Effector CD4-positive, alpha-beta T cell (primary cell): Measurements from ENCODE around the gene DUSP9.
A peak's percentile ranks its signal among the peaks of the same experiment; 100 is the strongest.

Experiments used
- DNase-seq: peaks from one replicate; pipeline ENCODE4 v3.0.0-alpha.2; 2020

Gene DUSP9

DNA sequence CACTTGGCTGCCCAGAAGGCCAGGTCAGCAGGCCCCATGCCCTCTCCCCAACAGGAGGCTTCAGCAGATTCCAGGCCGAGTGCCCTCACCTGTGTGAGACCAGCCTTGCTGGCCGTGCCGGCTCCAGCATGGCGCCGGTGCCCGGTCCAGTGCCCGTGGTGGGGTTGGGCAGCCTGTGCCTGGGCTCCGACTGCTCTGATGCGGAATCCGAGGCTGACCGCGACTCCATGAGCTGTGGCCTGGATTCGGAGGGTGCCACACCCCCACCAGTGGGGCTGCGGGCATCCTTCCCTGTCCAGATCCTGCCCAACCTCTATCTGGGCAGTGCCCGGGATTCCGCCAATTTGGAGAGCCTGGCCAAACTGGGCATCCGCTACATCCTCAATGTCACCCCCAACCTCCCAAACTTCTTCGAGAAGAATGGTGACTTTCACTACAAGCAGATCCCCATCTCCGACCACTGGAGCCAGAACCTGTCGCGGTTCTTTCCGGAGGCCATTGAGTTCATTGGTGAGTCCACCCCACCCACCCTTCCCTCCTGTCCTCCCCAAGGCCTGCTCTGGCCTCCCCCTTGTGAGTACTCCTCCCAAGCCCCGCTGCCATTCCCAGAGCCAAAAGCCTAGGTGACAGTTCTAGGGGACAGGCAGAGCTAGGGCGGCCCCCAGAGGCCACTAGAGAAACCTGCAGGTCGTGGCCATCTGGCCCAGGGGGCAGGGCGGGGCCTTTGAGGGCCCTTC lies 2.3 kb downstream of the DUSP9 start:
- DNase-seq, result no peak

GRCh38 chrX:153649915-153650782 lies 3.1 kb downstream of the DUSP9 start:
- no peak for DNase-seq

- no peak for DNase-seq
These were observed 4.0 kb downstream of the DUSP9 start for GRCh38 chrX:153650959-153651358.

DNA sequence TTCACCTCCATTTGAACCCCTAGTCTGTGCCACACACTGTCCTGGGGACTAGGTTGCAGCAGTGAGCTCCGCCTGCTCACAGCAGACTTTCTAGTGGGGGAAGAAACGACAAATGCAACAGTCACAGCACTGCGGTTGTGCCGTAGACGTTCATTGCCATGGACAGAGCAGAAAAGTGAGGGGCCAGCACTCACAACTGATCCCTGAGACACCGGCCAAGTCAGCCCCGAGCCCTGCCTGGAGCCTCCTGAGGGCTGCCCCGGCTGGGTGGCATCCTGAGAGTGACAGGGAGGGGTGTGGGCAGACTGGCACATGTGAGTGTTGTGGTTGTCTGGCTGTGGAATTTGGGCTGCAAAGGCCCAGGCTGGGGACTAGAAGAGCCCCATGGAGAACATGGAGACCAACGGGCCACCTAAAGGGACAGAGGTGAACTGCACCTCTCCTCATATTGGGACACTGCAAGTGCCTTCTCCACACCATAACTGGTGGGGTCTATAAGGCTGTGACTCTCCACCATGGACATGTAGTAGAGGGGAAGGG lies 4.6 kb downstream of the DUSP9 start:
- no peak for DNase-seq

GRCh38 chrX:153653556-153653955 lies 6.6 kb downstream of the DUSP9 start:
- no peak for DNase-seq

DNA sequence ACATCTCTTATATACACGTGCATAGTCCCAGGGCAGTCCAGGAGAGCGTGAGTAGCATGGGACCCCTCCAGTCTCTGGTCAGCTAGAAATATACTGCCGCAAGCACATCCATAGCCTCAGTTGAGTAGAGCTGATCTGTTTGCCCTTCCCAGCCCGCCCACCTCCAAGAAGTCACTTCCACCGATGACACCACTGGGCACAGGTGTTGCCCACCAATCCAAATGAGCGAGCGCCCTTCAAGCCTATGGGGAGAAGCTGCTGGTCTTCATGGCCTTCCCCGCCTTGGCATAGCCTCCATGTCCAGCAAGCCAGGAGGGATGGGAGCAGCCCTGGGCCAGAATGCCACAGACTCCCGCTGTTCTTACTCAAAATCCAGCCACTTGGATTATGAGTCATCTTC lies 10.2 kb downstream of the DUSP9 start:
- no peak for DNase-seq

DNA sequence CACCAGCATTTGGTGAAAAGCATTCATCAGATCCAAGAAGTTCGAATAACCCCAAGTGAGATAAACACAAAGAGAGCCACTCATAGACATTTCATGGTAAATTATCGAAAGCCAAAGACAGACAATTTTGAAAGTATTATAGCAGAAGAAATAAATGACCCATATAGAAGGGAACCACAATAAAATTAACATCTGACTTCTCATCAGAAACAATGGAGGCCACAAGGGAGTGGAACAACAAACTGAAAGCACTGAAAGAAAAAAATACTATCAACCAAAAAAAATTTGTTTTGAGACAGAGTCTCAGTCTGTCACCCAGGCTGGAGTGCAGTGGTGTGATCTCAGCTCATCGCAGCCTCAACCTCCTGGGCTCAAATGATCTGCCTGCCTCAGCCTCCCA lies 12.3 kb downstream of the DUSP9 start:
- DNase-seq, result no peak

DNA sequence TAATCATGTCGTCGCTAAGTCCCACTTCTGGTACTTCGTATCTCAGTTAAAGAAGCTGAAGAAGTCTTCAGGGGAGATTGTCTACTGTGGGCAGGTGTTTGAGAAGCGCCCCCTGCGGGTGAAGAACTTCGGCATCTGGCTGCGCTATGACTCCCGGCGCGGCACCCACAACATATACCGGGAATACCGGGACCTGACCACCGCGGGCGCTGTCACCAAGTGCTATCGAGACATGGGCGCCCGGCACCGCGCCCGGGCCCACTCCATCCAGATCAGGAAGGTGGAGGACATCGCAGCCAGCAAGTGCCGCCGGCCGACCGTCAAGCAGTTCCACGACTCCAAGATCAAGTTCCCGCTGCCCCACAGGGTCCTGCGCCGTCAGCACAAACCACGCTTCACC lies 15.3 kb downstream of the DUSP9 start:
- DNase-seq, result peak; percentile 46

DNA sequence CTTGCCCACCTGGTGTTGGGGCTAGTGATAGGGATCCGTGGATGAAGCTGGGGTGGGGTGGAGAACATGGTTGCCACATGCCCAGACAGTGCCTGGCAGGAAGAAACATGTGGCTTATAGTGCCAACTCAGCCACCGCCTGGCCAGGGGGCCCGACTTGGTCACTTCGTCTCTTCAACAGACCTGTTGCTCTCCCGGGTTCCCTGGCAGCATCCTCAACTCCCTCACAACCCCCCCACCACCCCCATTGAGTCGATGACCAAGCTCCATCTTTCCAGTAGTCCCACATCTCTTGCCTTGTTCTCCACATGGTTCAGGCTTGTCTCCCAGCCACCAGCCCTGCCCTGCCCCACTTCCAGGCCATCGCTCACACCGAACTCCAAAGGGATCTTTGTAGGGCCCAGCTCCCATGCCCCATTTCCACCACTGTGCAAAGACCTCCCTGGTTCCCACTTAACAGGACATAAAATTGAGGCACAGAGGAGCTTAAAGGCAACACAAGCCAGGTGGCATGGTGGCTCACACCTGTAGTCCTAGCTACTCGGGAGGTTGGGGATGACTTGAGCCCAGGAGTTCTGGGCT lies 18.8 kb downstream of the DUSP9 start:
- DNase-seq, result no peak

DNA sequence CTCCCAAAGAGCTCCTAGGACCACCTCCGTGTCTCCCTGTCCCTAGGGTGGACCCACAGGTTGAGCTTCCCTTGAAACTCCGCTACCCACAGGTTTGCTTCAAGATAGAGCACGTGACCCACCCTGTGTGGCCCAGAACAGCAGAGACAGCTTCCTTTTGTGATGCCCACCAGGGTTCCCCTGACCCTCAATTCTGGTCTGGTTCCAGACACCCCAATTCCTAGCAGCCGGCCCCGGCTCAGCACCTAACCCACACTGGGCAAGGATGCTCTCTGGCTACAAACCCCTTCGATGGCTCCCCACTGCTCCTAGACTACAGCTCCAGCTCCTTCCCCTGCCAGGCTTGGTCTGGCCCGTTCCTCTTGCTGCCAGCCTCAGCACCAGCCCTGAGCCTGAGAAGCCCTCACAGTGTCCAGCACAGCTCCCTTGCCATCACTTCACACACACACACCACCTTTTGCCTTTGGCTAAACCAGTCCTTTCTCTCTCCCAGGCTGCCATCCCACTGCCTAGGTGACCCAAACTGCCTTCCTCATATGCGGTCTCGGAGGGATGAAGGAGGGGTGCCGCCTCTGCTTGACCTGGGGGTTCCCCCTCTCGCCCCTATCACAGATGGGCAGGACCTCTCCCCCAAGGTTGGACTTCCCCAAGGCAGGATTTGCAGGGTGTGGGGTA lies 20.4 kb downstream of the DUSP9 start:
- DNase-seq, result no peak

- peak; percentile 69 for DNase-seq
These were observed 21.0 kb downstream of the DUSP9 start for GRCh38 chrX:153667956-153668396.

GRCh38 chrX:153668423-153669173 lies 21.6 kb downstream of the DUSP9 start:
- no peak for DNase-seq

- DNase-seq, result no peak
These were observed 22.3 kb downstream of the DUSP9 start for GRCh38 chrX:153669174-153669890.

DNA sequence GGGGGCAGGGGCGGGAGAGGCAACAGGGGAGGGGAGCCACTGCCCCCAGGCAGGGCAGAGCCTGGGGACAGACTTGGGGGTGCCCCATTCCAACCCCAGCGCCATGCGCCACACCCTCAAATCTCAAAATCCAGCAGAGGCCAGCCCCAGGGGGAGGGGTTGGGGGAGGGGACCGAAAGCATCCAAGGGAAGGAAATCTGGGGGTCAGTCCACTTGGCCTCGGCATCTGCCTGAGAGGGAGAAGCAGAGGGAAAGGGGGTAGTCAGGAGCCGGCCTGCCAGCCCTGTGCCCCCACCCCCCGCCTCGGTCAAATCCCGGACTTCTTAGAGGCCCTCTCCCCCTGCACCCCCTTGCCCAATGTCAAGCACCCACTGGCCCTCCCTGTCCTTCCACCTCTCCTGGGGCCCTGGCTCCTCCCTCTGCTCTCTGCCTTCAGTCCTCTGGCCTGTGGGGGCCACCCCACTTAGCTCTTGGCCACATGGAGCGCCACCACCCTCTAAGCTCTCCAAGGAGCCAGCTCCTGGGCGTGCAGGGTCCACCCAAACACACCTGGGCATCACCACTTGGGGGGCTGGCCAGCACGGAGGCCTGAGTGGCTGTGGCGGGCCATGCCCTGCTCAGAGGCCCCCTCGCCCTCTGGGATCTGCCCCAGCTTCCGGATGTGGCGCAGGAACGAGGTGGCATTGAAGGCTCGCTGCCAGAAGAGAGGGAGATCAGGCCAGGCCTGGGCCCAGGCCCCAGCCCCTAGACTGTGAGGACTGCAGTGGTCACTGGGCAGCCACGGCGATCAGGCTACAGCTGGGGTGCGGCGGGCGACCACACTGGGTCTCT lies 23.1 kb downstream of the DUSP9 start:
- DNase-seq, result no peak

GRCh38 chrX:153670748-153671588 lies 24.0 kb downstream of the DUSP9 start:
- DNase-seq, result no peak

- DNase-seq, result no peak
These were observed 24.9 kb downstream of the DUSP9 start for GRCh38 chrX:153671589-153672530.

GRCh38 chrX:153672531-153673427 lies 25.8 kb downstream of the DUSP9 start:
- DNase-seq, result no peak
